ENCODE results near the gene GNPTG. TPM values are rescaled to one million over a fixed set of nuclear protein-coding genes. Genes with fewer than 3 reads are reported as not detected.

Gene GNPTG
- total RNA-seq, 1 experiment from 2014 or later = 29.4 TPM

DNA sequence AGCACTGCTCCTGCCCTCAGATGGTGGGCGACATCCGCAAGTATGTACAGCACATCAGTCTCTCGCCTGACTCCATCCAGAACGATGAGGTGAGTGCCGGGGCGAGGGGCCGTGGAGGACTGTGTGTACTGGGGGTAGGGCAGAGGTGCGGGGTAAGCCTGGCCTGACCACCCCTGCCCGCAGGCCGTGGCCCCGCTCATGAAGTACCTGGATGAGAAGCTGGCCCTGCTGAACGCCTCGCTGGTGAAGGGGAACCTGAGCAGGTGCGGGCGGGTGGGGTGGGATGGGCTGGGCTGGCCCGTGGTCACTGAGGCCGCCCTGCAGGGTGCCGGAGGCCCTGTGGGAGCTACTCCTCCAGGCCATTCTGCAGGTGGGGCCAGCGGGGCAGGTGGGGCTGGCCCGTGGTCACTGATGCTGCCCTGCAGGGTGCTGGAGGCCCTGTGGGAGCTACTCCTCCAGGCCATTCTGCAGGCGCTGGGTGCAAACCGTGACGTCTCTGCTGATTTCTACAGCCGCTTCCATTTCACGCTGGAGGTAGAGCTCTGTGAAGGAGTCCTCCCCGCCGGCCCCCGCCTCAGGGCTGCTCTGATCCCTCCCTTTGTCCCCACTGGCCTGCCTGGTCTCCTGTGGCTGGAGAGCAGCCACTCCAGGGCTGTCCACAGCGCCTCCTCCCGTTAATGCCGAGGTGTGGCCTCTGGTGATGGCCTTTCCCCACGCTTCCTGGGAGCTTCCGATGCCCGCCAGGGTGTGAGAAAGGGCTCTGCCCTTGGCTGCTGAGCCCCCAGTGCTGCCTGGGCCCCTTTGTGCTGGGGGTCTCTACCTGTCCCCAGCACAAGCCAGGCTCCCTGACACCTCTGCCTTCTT lies 5.1 kb upstream of the GNPTG start:
- no peak overlapping the region for H3K9ac ChIP-seq (ENCODE audit: extremely low read depth, insufficient read length, low read length)
- H3K9me3 ChIP-seq (ENCODE audit: control insufficient read depth, low read depth, low read length) = no peaks in the 10 kb centered on the region
- no CpG with 5 or more reads among the region's 34 CpGs for WGBS (ENCODE audit: extremely low coverage, insufficient read length, low lambda C conversion rate)
- no peak overlapping the region for H4K5ac ChIP-seq (ENCODE audit: insufficient read length, low read depth, low read length)
- no peak overlapping the region for H3K27ac ChIP-seq (ENCODE audit: insufficient read length, low read depth, low read length)
- no peak overlapping the region for H2BK20ac ChIP-seq (ENCODE audit: low read depth, low read length, poor library complexity, severe bottlenecking)
- no peak overlapping the region for H2AK5ac ChIP-seq (ENCODE audit: insufficient read length, low read length)
- no peak overlapping the region for H2BK15ac ChIP-seq (ENCODE audit: low read depth, low read length)
- H3K4me3 Mint-ChIP-seq = no peak overlapping the region
- peaks cover 6 to 7% of the 10 kb centered on the region in 2 experiments for H3K4me1 Mint-ChIP-seq
- no peak overlapping the region for H3K23ac ChIP-seq (ENCODE audit: insufficient read length, low read depth, low read length)
- no peaks in the 10 kb centered on the region for H3K23me2 ChIP-seq (ENCODE audit: insufficient read length, low read depth, low read length, poor library complexity, severe bottlenecking)
- H3K56ac ChIP-seq (ENCODE audit: insufficient read length, low read depth, low read length) = no peak overlapping the region
- H3K79me2 ChIP-seq (ENCODE audit: insufficient read depth, low read length) = no peaks in the 10 kb centered on the region
- H2BK5ac ChIP-seq (ENCODE audit: insufficient read length, low read length) = no peak overlapping the region
- no peak overlapping the region for H3K27ac Mint-ChIP-seq
- H3K27me3 ChIP-seq (ENCODE audit: insufficient read depth, low read length) = no peaks in the 10 kb centered on the region
- H4K20me1 ChIP-seq (ENCODE audit: control insufficient read depth, insufficient read depth, insufficient read length) = no peaks in the 10 kb centered on the region
- peaks cover 11% of the 10 kb centered on the region for H3K27me3 Mint-ChIP-seq (ENCODE audit: low read depth)
- H3K4me2 ChIP-seq (ENCODE audit: insufficient read depth, insufficient read length, low read length) = no peak overlapping the region
- TF ChIP-seq, protein P1, sequence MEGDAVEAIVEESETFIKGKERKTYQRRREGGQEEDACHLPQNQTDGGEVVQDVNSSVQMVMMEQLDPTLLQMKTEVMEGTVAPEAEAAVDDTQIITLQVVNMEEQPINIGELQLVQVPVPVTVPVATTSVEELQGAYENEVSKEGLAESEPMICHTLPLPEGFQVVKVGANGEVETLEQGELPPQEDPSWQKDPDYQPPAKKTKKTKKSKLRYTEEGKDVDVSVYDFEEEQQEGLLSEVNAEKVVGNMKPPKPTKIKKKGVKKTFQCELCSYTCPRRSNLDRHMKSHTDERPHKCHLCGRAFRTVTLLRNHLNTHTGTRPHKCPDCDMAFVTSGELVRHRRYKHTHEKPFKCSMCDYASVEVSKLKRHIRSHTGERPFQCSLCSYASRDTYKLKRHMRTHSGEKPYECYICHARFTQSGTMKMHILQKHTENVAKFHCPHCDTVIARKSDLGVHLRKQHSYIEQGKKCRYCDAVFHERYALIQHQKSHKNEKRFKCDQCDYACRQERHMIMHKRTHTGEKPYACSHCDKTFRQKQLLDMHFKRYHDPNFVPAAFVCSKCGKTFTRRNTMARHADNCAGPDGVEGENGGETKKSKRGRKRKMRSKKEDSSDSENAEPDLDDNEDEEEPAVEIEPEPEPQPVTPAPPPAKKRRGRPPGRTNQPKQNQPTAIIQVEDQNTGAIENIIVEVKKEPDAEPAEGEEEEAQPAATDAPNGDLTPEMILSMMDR (conservative IDR thresholded peaks at IDR 0.05) = peak; percentile 24; the same call in 2 of the 3 replicates
- no peak overlapping the region for H3K14ac ChIP-seq (ENCODE audit: insufficient read depth, low read length)
- H2BK12ac ChIP-seq (ENCODE audit: insufficient read length, low read depth, low read length) = no peak overlapping the region
- H3K18ac ChIP-seq (ENCODE audit: insufficient read length, low read depth, low read length) = no peak overlapping the region
- no peaks in the 10 kb centered on the region for H3K9me3 Mint-ChIP-seq
- no peak overlapping the region for H4K91ac ChIP-seq (ENCODE audit: insufficient read length, low read depth, low read length)
- peaks cover 3 to 18% (median 12%) of the 10 kb centered on the region in 3 experiments; a peak in 5 of 7 replicates for H3K36me3 Mint-ChIP-seq (ENCODE audit: insufficient read depth in 1 of 3, low read depth in 3 of 3)
- no peak overlapping the region for H4K8ac ChIP-seq (replicated peaks; ENCODE audit: insufficient read length, low read depth, low read length)
- no peaks in the 10 kb centered on the region for H3K79me1 ChIP-seq (ENCODE audit: insufficient read depth, low read depth, low read length, poor library complexity, severe bottlenecking)
- DNase-seq = no peak
- no peak overlapping the region for H2BK120ac ChIP-seq (ENCODE audit: low read depth, low read length, poor library complexity, severe bottlenecking)
- no peak overlapping the region for H2AFZ ChIP-seq (ENCODE audit: low read length)
- no peaks in the 10 kb centered on the region for H3K4me1 ChIP-seq (ENCODE audit: insufficient read depth, low read length)
- H3T11ph ChIP-seq (ENCODE audit: low read length) = no peak overlapping the region
- no peak overlapping the region for H3K4ac ChIP-seq (ENCODE audit: low read depth, low read length)
